HepG2 (cell line): ENCODE data around the gene ZNF587B. TPM values are rescaled to one million over a fixed set of nuclear protein-coding genes. Genes with fewer than 3 reads are reported as not detected.

Source experiments
- ATAC-seq: fragments of 200-7000 bp; cut with Tn5 transposase; 3 replicates; pipeline ENCODE4 v1.9.1; 2020; ENCODE audit warnings: mild to moderate bottlenecking, moderate library complexity
- BruUV-seq: library from RNA; stranded (reverse); fragments of 400-500 nt; replicated peaks from 2 replicates; lab custom pipeline; 2021; lab: Mats Ljungman, UMichigan
- CTCF ChIA-PET: fragments of 300-600 bp; formaldehyde crosslinking; extraction: SDS; loops from one replicate; lab custom pipeline; 2021; ENCODE audit warnings: low total read pairs, inconsistent platforms, low intra/inter-chr PET ratio; lab: Yijun Ruan, JAX
- POLR2A ChIA-PET: fragments of 350-600 bp; sonication (Branson Sonifier 250); formaldehyde crosslinking; loops from one replicate; lab custom pipeline; 2020; ENCODE audit warnings: antibody characterized with exemption, inconsistent platforms; lab: Yijun Ruan, JAX
- DNase-seq: peaks from one replicate; pipeline ENCODE4 v3.0.0-alpha.2; 2015; ENCODE audit warnings: low spot score
- FAIRE-seq: peaks from 3 replicates; lab custom pipeline; 2011; peaks lifted over from hg19 to GRCh38; lab: Jason Lieb, UNC
- H2AFZ ChIP-seq: one replicate; pipeline ENCODE4 v1.6.1; 2011; ENCODE audit warnings: low read length, inconsistent platforms
- H3K27ac ChIP-seq: fragments of 300-600 bp; 3 replicates; pipeline ENCODE4 v1.8.0; 2011; ENCODE audit warnings: mixed run types, mild to moderate bottlenecking, mixed read lengths, low read length, inconsistent platforms; ENCODE audit not compliant: insufficient read depth; ENCODE audit errors: extremely low read length
- H3K27me3 ChIP-seq, 2 experiments: fragments of 200-600 bp in 1 of 2; 2 replicates in 1 of 2; 3 replicates in 1 of 2; pipeline versions ENCODE4 v1.6.0 to v1.8.0; 2011; ENCODE audit warnings: low read length in 2 of 2, mild to moderate bottlenecking in 2 of 2, moderate library complexity in 2 of 2, inconsistent platforms in 1 of 2; ENCODE audit not compliant: insufficient read depth in 2 of 2, control insufficient read depth in 1 of 2
- H3K36me3 ChIP-seq, 2 experiments: fragments of 200-600 bp in 1 of 2; replicated peaks in 1 of 2; 2 replicates in 1 of 2; 3 replicates in 1 of 2; pipeline versions ENCODE4 v1.5.1 to v1.8.0; 2011; ENCODE audit warnings: low read length in 2 of 2, inconsistent platforms in 1 of 2; ENCODE audit not compliant: insufficient read depth in 2 of 2, control insufficient read depth in 1 of 2
- H3K4me1 ChIP-seq: 2 replicates; pipeline ENCODE4 v1.5.1; 2012; ENCODE audit warnings: low read length, inconsistent platforms; ENCODE audit not compliant: insufficient read depth
- H3K4me2 ChIP-seq: 2 replicates; pipeline ENCODE4 v1.6.0; 2011; ENCODE audit warnings: low read depth, low read length, inconsistent platforms
- H3K4me3 ChIP-seq, 3 experiments: fragments of 200-600 bp in 1 of 3; sonication (generic), shearing (Covaris generic) in 1 of 3; replicated peaks in 1 of 3; 2 replicates each; pipeline ENCODE4 v1.5.1; 2011 to 2016; ENCODE audit warnings: low read length in 3 of 3, inconsistent platforms in 2 of 3, low read depth in 2 of 3, mild to moderate bottlenecking in 2 of 3, control low read depth in 1 of 3, mixed read lengths in 1 of 3; ENCODE audit not compliant: insufficient read depth in 1 of 3
- H3K79me2 ChIP-seq: one replicate; pipeline ENCODE4 v1.6.1; 2011; ENCODE audit warnings: low read length, inconsistent platforms; ENCODE audit not compliant: insufficient read depth
- H3K9ac ChIP-seq: 2 replicates; pipeline ENCODE4 v1.6.0; 2011; ENCODE audit warnings: mild to moderate bottlenecking, low read depth, low read length, inconsistent platforms; ENCODE audit not compliant: insufficient read depth
- H3K9me3 ChIP-seq: 2 replicates; pipeline ENCODE4 v1.5.1; 2012; ENCODE audit warnings: mild to moderate bottlenecking, low read length
- H4K20me1 ChIP-seq: 2 replicates; pipeline ENCODE4 v1.6.0; 2011; ENCODE audit warnings: inconsistent platforms, mild to moderate bottlenecking, low read length, moderate library complexity; ENCODE audit not compliant: insufficient read depth
- DBP ChIP-seq: sonication (generic); formaldehyde crosslinking; IDR thresholded peaks from 2 replicates; pipeline ENCODE4 v1.4.0; 2020; ENCODE audit warnings: missing genetic modification reagents; ENCODE audit errors: not compliant biosample characterization
- MYPOP ChIP-seq: sonication (generic); formaldehyde crosslinking; IDR thresholded peaks from 2 replicates; pipeline ENCODE4 v1.8.1; 2023; ENCODE audit warnings: mild to moderate bottlenecking, moderate library complexity, missing genetic modification reagents
- SRY ChIP-seq: sonication (generic); formaldehyde crosslinking; IDR thresholded peaks from 2 replicates; pipeline ENCODE4 v1.8.0; 2022; ENCODE audit warnings: mild to moderate bottlenecking, missing genetic modification reagents
- TFAP4 ChIP-seq: sonication (generic); IDR thresholded peaks from 2 replicates; pipeline ENCODE4 v1.6.1; 2016; ENCODE audit warnings: low read depth, borderline replicate concordance
- U2AF2 ChIP-seq: fragments of 200-400 bp; formaldehyde crosslinking; IDR thresholded peaks from 2 replicates; pipeline ENCODE4 v1.6.1; 2017; ENCODE audit warnings: low read depth, mild to moderate bottlenecking, low read length
- ZNF101 ChIP-seq: sonication (generic); formaldehyde crosslinking; IDR thresholded peaks from 2 replicates; pipeline ENCODE4 v1.4.0; 2020; ENCODE audit warnings: mild to moderate bottlenecking, low read depth, missing genetic modification reagents, borderline replicate concordance
- ZNF20 ChIP-seq: sonication (generic); formaldehyde crosslinking; IDR thresholded peaks from 2 replicates; pipeline ENCODE4 v1.4.0; 2020; ENCODE audit warnings: mild to moderate bottlenecking, moderate library complexity, missing genetic modification reagents
- ZNF280D ChIP-seq: sonication (generic); formaldehyde crosslinking; IDR thresholded peaks from 2 replicates; pipeline ENCODE4 v1.5.1; 2020; ENCODE audit warnings: mild to moderate bottlenecking, missing genetic modification reagents
- ZNF317 ChIP-seq: sonication (generic); formaldehyde crosslinking; IDR thresholded peaks from 2 replicates; pipeline ENCODE4 v1.5.0; 2020; ENCODE audit warnings: mild to moderate bottlenecking, missing genetic modification reagents
- WGBS: methylation state at CpG from one replicate; pipeline ENCODE4 v1.1.6; 2017; ENCODE audit warnings: low lambda C conversion rate; 5-methylcytosine and 5-hydroxymethylcytosine counted together
- in situ Hi-C: cut with HindIII; loops from 2 replicates; pipeline ENCODE4 v1.10.0; 2017; ENCODE audit warnings: low pct_unique_long_range_greater_than_20kb; ENCODE audit not compliant: extremely low pct_ligation_motif_present
- intact Hi-C: fragments of 100-400 bp; cut with micrococcal nuclease; formaldehyde crosslinking; loops from one replicate; pipeline ENCODE4 v1.10.0; 2022; ENCODE audit not compliant: unreplicated experiment
- polyA plus RNA-seq, 8 experiments: library from polyadenylated mRNA; depleted of rRNA in 3 of 8; stranded (reverse) in 7 of 8; unstranded in 1 of 8; fragments of >200 nt; fragmentation: Illumina TruSeq in 4 of 8; extraction: Trizol in 4 of 8; gene quantifications; 2 replicates each; pipeline versions ENCODE4 v1.2.1 to v1.2.3, GENCODE V29; 2011 to 2016; ENCODE audit warnings: low read depth in 4 of 8, missing spikeins in 1 of 8, mixed read lengths in 1 of 8; ENCODE audit not compliant: insufficient read depth in 1 of 8
- total RNA-seq, 5 experiments: library from RNA; depleted of rRNA; stranded (reverse); fragments of >200 nt; fragmentation: Illumina TruSeq; extraction: Trizol; gene quantifications; 2 replicates each; pipeline ENCODE4 v1.2.3, GENCODE V29; 2016; ENCODE audit warnings: low read depth in 1 of 5

The ZNF587B gene
- total and polyA plus RNA-seq, 2 of the 13 experiments (the other 11 are each of a cell fraction or from before 2014, with no cell fraction given): 5.2 to 29.9 TPM

- Histone ChIP-seq H3K9ac (peak overlapping the region; percentile 92), H3K4me1 (peaks cover 51% of the 10 kb centered on the region), H3K4me2 (peak overlapping the region; percentile 88), H3K27me3 (no peaks in the 10 kb centered on the region; a peak in 1 of 5 replicates), H3K79me2 (peaks cover 29% of the 10 kb centered on the region), H2AFZ (no peak overlapping the region), H3K9me3 (no peaks in the 10 kb centered on the region), H3K27ac (peak overlapping the region; percentile 92), H3K36me3 (peaks cover 0 to 1% of the 10 kb centered on the region in 2 experiments; a peak in 4 of 5 replicates), H3K4me3 (peak overlapping the region; percentile 87 to 99 (median 91)), H4K20me1 (peaks cover under 1% of the 10 kb centered on the region; the same call in 1 of the 2 replicates)
- POLR2A ChIA-PET: interaction anchor here (0.9 to 1.7 kb wide), 7 partner anchors 11 to 465 kb away, joined by 3 to 12 read pairs (median 4); partner anchors contain the start of genes ZNF304, ZNF551, ZNF587 and ZNF776
- intact Hi-C loops (no loop called here), in situ Hi-C loops (no loop called here)
- CTCF ChIA-PET: no interaction called here
- no TSS peak for BruUV-seq
- ATAC-seq (no peak), DNase-seq (no peak), FAIRE-seq (no peak)
- 53% methylated on average over 14 of the region's 17 CpGs for WGBS
- no peak for TF ChIP-seq ZNF101 (CRISPR knock-in tag)
- 0 out of 2 replicates have a peak, but pooled peaks have one; percentile 26 for TF ChIP-seq ZNF317
- TF ChIP-seq MYPOP (CRISPR knock-in tag): 0 out of 2 replicates have a peak, but pooled peaks have one; percentile 3
- no peak for TF ChIP-seq TFAP4
- TF ChIP-seq SRY (CRISPR knock-in tag): no peak
- no peak for TF ChIP-seq U2AF2
- no peak for TF ChIP-seq ZNF20 (CRISPR knock-in tag)
- TF ChIP-seq DBP (CRISPR knock-in tag): no peak
- no peak for TF ChIP-seq ZNF280D (CRISPR knock-in tag)
Observed at GRCh38 chr19:57815247-57816075, 14.6 kb upstream of the ZNF587B start.
